GM19324 (cell line): ENCODE results near the gene APBA3.

Experiments used
- ATAC-seq: cut with Tn5 transposase; IDR thresholded peaks from one replicate; pipeline ENCODE4 v1.9.1; 2021; ENCODE audit warnings: mild to moderate bottlenecking, moderate library complexity; ENCODE audit not compliant: unreplicated experiment, low FRiP score

APBA3 gene

GRCh38 chr19:3761382-3762129 is at the start of gene APBA3:
Gene APBA3 (minus strand): TSS chr19:3761692. CDS start chr19:3760264, 1,428 bp downstream.
- peak; percentile 58 for ATAC-seq

- no peak for ATAC-seq
Observed at GRCh38 chr19:3810708-3811355, 49.3 kb upstream of the APBA3 start.

GRCh38 chr19:3809881-3810707 is 48.6 kb upstream of the APBA3 start:
- ATAC-seq = no peak

GRCh38 chr19:3808420-3809143 is 47.1 kb upstream of the APBA3 start:
- ATAC-seq = no peak

- no peak for ATAC-seq
Observed at GRCh38 chr19:3807574-3808354, 46.3 kb upstream of the APBA3 start.

GRCh38 chr19:3807131-3807480 is 45.6 kb upstream of the APBA3 start:
- no peak for ATAC-seq

- ATAC-seq = no peak
Observed at GRCh38 chr19:3805859-3806258, 44.4 kb upstream of the APBA3 start.

- ATAC-seq = no peak
Observed at GRCh38 chr19:3804429-3804828, 42.9 kb upstream of the APBA3 start.

- no peak for ATAC-seq
Observed at GRCh38 chr19:3803986-3804385, 42.5 kb upstream of the APBA3 start.

GRCh38 chr19:3803114-3803888 is 41.8 kb upstream of the APBA3 start:
- ATAC-seq = no peak

GRCh38 chr19:3801412-3802096 is 40.1 kb upstream of the APBA3 start:
- ATAC-seq = no peak

GRCh38 chr19:3800996-3801395 is 39.5 kb upstream of the APBA3 start:
- no peak for ATAC-seq

- no peak for ATAC-seq
Observed at GRCh38 chr19:3798137-3798536, 36.6 kb upstream of the APBA3 start.

GRCh38 chr19:3796358-3796757 is 34.9 kb upstream of the APBA3 start:
- ATAC-seq = no peak

- no peak for ATAC-seq
Observed at GRCh38 chr19:3793799-3794198, 32.3 kb upstream of the APBA3 start.

GRCh38 chr19:3792114-3792513 is 30.6 kb upstream of the APBA3 start:
- no peak for ATAC-seq

GRCh38 chr19:3790941-3791340 is 29.4 kb upstream of the APBA3 start:
- no peak for ATAC-seq

GRCh38 chr19:3790209-3790734 is 28.8 kb upstream of the APBA3 start:
- no peak for ATAC-seq
